K562 (cell line): ENCODE results near the gene PMIS2. TPM values are rescaled to one million over a fixed set of nuclear protein-coding genes. Genes with fewer than 3 reads are reported as not detected.

ENCODE experiments used
- ATF4 ChIP-seq: fragments of 450-650 bp; formaldehyde crosslinking; IDR thresholded peaks from 2 replicates; pipeline ENCODE4 v1.4.0; 2022; ENCODE audit warnings: mild to moderate bottlenecking, moderate library complexity
- ATF7 ChIP-seq: fragments of 450-650 bp; IDR thresholded peaks from 2 replicates; pipeline ENCODE4 v1.7.1; 2014; ENCODE audit warnings: mild to moderate bottlenecking, moderate library complexity
- BRCA1 ChIP-seq, 2 experiments: fragments of 450-650 bp in 1 of 2; sonication (generic) in 1 of 2; formaldehyde crosslinking in 1 of 2; IDR thresholded peaks; 2 replicates each; pipeline versions ENCODE4 v1.5.0 to v1.6.1; 2017 to 2020; ENCODE audit warnings: mild to moderate bottlenecking in 1 of 2, missing genetic modification reagents in 1 of 2
- CBX5 ChIP-seq: IDR thresholded peaks from 2 replicates; pipeline ENCODE4 v1.6.1; 2014; ENCODE audit warnings: low read depth, borderline replicate concordance
- DIDO1 ChIP-seq: fragments of 450-650 bp; IDR thresholded peaks from 2 replicates; pipeline ENCODE4 v1.6.1; 2016; ENCODE audit warnings: low read depth, missing biosample characterization, missing genetic modification characterization
- MAZ ChIP-seq, 2 experiments: fragments of 450-650 bp in 1 of 2; sonication (generic) in 1 of 2; formaldehyde crosslinking; IDR thresholded peaks in 1 of 2; conservative IDR thresholded peaks in 1 of 2; 2 replicates each; pipeline versions ENCODE4 v1.4.0 to v1.5.0; 2020; ENCODE audit warnings: mild to moderate bottlenecking in 1 of 2, missing genetic modification reagents in 1 of 2
- MLLT1 ChIP-seq, 2 experiments: fragments of 450-650 bp; IDR thresholded peaks; 2 replicates each; pipeline ENCODE4 v1.6.1; 2016
- MTA1 ChIP-seq: fragments of 450-650 bp; IDR thresholded peaks from 2 replicates; pipeline ENCODE4 v1.6.1; 2017; ENCODE audit warnings: borderline replicate concordance
- SMAD4 ChIP-seq: fragments of 250-450 bp; sonication (Bioruptor Pico); conservative IDR thresholded peaks from 2 replicates; pipeline ENCODE4 v1.8.0; 2021; ENCODE audit warnings: inconsistent platforms, mild to moderate bottlenecking, moderate library complexity
- TAF9B ChIP-seq: fragments of 450-650 bp; IDR thresholded peaks from 2 replicates; pipeline ENCODE4 v1.6.1; 2018; ENCODE audit warnings: mild to moderate bottlenecking; ENCODE audit not compliant: partially characterized antibody
- ZMIZ1 ChIP-seq, 2 experiments: fragments of 150-350 bp in 1 of 2; IDR thresholded peaks; 2 replicates each; pipeline ENCODE4 v1.6.1; 2012 to 2016; ENCODE audit warnings: low read depth in 2 of 2, low read length in 2 of 2, mild to moderate bottlenecking in 1 of 2, moderate library complexity in 1 of 2
- ZZZ3 ChIP-seq: fragments of 450-650 bp; IDR thresholded peaks from 2 replicates; pipeline ENCODE4 v1.6.1; 2016; ENCODE audit warnings: antibody characterized with exemption, mild to moderate bottlenecking, moderate library complexity
- polyA plus RNA-seq, 8 experiments: library from polyadenylated mRNA; depleted of rRNA in 4 of 8; stranded (reverse) in 5 of 8; unstranded in 3 of 8; fragments of >200 nt; fragmentation: Nextera tagmentation in 2 of 8; fragmentation: Illumina TruSeq in 1 of 8; extraction: Ambion mirVana in 2 of 8; extraction: Trizol in 1 of 8; gene quantifications; 2 replicates each; pipeline versions ENCODE4 v1.2.1 to v1.2.3, GENCODE V29; 2011 to 2014; ENCODE audit warnings: inconsistent platforms in 1 of 8, missing spikeins in 1 of 8
- total RNA-seq, 7 experiments: library from RNA; depleted of rRNA in 6 of 7; stranded (reverse); fragments of >200 nt in 6 of 7; fragmentation: Illumina TruSeq in 2 of 7; extraction: Trizol in 2 of 7; gene quantifications; 2 replicates each; pipeline versions ENCODE4 v1.2.1 to v1.2.3, GENCODE V29; 2011 to 2021; ENCODE audit warnings: low replicate concordance in 1 of 7

Gene PMIS2
- total and polyA plus RNA-seq, 9 of the 15 experiments (the other 6 are each of a cell fraction or from before 2014, with no cell fraction given): not detected

GRCh38 chr19:35557539-35558399, 28.2 kb upstream of the PMIS2 start (continued):
- no peak for TF ChIP-seq DIDO1
- no peak for TF ChIP-seq CBX5
- no peak for TF ChIP-seq MTA1
- no peak for TF ChIP-seq BRCA1 (IDR thresholded peaks at IDR 0.05)
- no peak for TF ChIP-seq BRCA1 (CRISPR knock-in tag; IDR thresholded peaks at IDR 0.05)
- TF ChIP-seq MLLT1 (IDR thresholded peaks at IDR 0.05): no peak
- no peak for TF ChIP-seq TAF9B
- TF ChIP-seq MAZ (CRISPR knock-in tag; conservative IDR thresholded peaks at IDR 0.05 in 1 of 2, IDR thresholded peaks at IDR 0.05 in 1 of 2): peak in 1 of 2 experiments; percentile 62; a peak in 2 of 4 replicates
- peak; percentile 16; the same call in 1 of the 2 replicates for TF ChIP-seq ATF7
- no peak for TF ChIP-seq SMAD4
- TF ChIP-seq ZZZ3: no peak
- TF ChIP-seq ZMIZ1 (IDR thresholded peaks at IDR 0.05; ENCODE audit: low read depth in 2 of 2, low read length in 2 of 2): no peak
- TF ChIP-seq ATF4 (CRISPR knock-in tag): no peak
